ENCODE results near the gene PHC3. TPM values are rescaled to one million over a fixed set of nuclear protein-coding genes. Genes with fewer than 3 reads are reported as not detected.

The PHC3 gene
- total and polyA plus RNA-seq, 10 donors: 4.9 to 130 (median 92.8) TPM

DNA sequence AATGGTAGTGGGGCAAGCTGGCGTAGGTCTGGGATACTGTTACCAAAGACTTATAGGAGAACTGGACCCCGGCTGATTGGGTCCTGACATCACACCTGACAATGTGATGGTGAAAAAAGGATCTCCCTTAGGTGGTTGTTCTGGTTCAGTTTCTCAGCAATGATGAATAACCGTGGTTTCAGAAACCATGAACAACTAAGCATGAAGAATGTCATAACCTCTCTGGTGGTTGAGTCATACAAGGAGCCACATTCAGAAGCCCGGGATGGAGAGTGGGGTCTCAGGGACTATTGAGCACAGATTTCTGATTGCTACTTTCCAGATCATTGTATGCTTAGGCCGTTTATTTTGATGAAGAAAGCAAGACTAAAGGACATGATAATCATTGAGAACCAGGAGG, 126.3 kb downstream of the PHC3 start:
- no peak for DNase-seq
- Histone ChIP-seq H3K36me3 (no peaks in the 10 kb centered on the region), H3K4me3 (peak overlapping the region in 2 of 8 donors; percentile 6 to 35), H3K27ac (no peak overlapping the region), H3K9me3 (no peaks in the 10 kb centered on the region), H3K27me3 (replicated peaks in 1 of 7) (no peaks in the 10 kb centered on the region), H3K4me1 (peaks cover 0 to 38% (median 8%) of the 10 kb centered on the region in 6 donors)
- WGBS, 5 donors: 53 to 71% (median 60%) methylated on average over 5 of the region's 5 CpGs
- intact Hi-C loops (cut with DNase I; ENCODE audit: low total_unique reads): loop anchor here (10.0 kb wide), 1 partner anchor 190 kb away; the partner anchor contains the start of gene LRRC31
- TF ChIP-seq POLR2A (IDR thresholded peaks at IDR 0.05): no peak
- TF ChIP-seq, protein P1, sequence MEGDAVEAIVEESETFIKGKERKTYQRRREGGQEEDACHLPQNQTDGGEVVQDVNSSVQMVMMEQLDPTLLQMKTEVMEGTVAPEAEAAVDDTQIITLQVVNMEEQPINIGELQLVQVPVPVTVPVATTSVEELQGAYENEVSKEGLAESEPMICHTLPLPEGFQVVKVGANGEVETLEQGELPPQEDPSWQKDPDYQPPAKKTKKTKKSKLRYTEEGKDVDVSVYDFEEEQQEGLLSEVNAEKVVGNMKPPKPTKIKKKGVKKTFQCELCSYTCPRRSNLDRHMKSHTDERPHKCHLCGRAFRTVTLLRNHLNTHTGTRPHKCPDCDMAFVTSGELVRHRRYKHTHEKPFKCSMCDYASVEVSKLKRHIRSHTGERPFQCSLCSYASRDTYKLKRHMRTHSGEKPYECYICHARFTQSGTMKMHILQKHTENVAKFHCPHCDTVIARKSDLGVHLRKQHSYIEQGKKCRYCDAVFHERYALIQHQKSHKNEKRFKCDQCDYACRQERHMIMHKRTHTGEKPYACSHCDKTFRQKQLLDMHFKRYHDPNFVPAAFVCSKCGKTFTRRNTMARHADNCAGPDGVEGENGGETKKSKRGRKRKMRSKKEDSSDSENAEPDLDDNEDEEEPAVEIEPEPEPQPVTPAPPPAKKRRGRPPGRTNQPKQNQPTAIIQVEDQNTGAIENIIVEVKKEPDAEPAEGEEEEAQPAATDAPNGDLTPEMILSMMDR (IDR thresholded peaks at IDR 0.05 in 8 of 11, conservative IDR thresholded peaks at IDR 0.05 in 3 of 11): no peak
- no peak for TF ChIP-seq POLR2AphosphoS5 (IDR thresholded peaks at IDR 0.05)

DNA sequence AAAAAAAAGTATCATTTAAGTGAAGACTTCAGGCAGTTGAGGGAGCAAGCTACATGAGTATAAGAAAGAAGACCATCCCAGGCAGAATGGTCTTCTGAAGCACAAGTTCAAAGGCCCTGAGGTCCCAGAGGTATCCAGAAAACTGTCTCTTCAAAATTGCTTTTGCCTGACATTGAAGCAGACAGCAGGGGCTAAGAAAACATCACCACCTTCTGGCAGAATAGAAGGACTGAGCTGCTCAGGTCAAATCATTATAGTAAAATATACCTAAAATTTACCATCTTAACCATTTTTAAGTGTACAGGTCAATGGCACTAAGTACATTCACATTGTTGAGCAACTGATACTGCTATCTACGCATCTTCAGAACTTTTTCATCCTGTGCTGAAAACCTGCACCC, 127.3 kb downstream of the PHC3 start:
- Histone ChIP-seq H3K4me3 (no peak overlapping the region), H3K27me3 (replicated peaks in 1 of 7) (no peaks in the 10 kb centered on the region), H3K4me1 (peaks cover 0 to 47% (median 15%) of the 10 kb centered on the region in 6 donors), H3K36me3 (no peaks in the 10 kb centered on the region), H3K9me3 (no peaks in the 10 kb centered on the region), H3K27ac (no peak overlapping the region)
- WGBS, 5 donors: 86 to 94% (median 91%) methylated on average over 1 of the region's 1 CpG
- intact Hi-C loops (cut with DNase I; ENCODE audit: low total_unique reads): loop anchor here (10.0 kb wide), 1 partner anchor 189 kb away; the partner anchor contains the start of gene LRRC31
- TF ChIP-seq POLR2AphosphoS5 (IDR thresholded peaks at IDR 0.05) (no peak), POLR2A (IDR thresholded peaks at IDR 0.05) (no peak)
- TF ChIP-seq, protein P1 (IDR thresholded peaks at IDR 0.05 in 8 of 11, conservative IDR thresholded peaks at IDR 0.05 in 3 of 11): peak in 3 of 11 experiments; percentile 11 to 27 (median 15)
- no peak for DNase-seq

DNA sequence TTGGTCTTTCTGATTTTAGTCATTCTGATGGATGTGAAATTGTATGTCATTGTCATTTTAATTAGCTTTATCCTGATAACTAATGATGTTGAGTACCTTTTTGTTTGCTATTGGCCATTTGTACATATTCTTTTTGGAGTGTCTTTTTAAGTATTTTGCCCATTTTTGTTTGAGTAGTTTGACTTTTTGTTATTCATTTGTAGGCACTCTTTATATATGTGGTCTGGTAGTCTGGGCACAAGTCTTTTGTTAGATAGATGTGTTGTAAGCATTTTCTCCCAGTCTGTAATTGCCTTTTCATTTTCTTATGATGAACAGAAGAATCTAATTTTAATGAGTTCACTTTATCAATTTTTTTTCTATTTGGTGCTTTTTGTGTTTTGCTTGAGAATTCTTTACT, 129.1 kb downstream of the PHC3 start:
- no peak overlapping the region for H3K27ac ChIP-seq
- H3K36me3 ChIP-seq: no peaks in the 10 kb centered on the region
- H3K4me3 ChIP-seq: no peak overlapping the region
- DNase-seq: no peak
- TF ChIP-seq, protein P1 (IDR thresholded peaks at IDR 0.05 in 8 of 11, conservative IDR thresholded peaks at IDR 0.05 in 3 of 11): no peak
- TF ChIP-seq POLR2AphosphoS5 (IDR thresholded peaks at IDR 0.05) (no peak), POLR2A (IDR thresholded peaks at IDR 0.05) (no peak)
- intact Hi-C loops (cut with DNase I; ENCODE audit: low total_unique reads): loop anchor here (10.0 kb wide), 1 partner anchor 188 kb away; the partner anchor contains the start of gene LRRC31
- H3K4me1 ChIP-seq: peaks cover 0 to 37% (median 10%) of the 10 kb centered on the region in 6 donors
- H3K27me3 ChIP-seq (replicated peaks in 1 of 7): no peaks in the 10 kb centered on the region
- H3K9me3 ChIP-seq: no peaks in the 10 kb centered on the region

DNA sequence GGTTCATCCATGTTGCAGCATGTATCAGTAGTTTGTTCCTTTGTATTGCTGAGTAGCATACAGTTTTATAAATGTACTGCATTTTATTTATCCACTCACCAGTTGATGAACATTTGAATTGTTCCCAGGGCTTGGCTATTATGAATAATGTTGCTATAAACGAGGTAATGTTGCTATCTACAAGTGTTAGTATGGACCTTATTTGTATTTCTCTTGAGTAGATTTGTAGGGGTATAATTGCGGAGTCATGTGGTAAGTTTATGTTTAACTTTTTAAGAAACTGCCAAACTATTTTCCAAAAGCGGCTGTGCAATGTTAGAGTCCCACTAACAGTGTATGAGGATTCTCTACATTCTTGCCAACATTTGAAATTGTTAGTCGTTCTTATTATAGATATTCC, 130.8 kb downstream of the PHC3 start:
- H3K27ac ChIP-seq: no peak overlapping the region
- H3K4me3 ChIP-seq: no peak overlapping the region
- no peaks in the 10 kb centered on the region for H3K9me3 ChIP-seq
- H3K4me1 ChIP-seq: peaks cover 0 to 37% (median 9%) of the 10 kb centered on the region in 6 donors
- TF ChIP-seq POLR2AphosphoS5 (IDR thresholded peaks at IDR 0.05): no peak
- TF ChIP-seq, protein P1 (IDR thresholded peaks at IDR 0.05 in 8 of 11, conservative IDR thresholded peaks at IDR 0.05 in 3 of 11): no peak
- TF ChIP-seq POLR2A (IDR thresholded peaks at IDR 0.05): no peak
- intact Hi-C loops (cut with DNase I; ENCODE audit: low total_unique reads): loop anchor here (10.0 kb wide), 1 partner anchor 186 kb away; the partner anchor contains the start of gene LRRC31
- no peak for DNase-seq
- 88 to 96% (median 90%) methylated on average over 4 of the region's 4 CpGs for WGBS, 5 donors
- no peaks in the 10 kb centered on the region for H3K36me3 ChIP-seq
- no peaks in the 10 kb centered on the region for H3K27me3 ChIP-seq (replicated peaks in 1 of 7)

All from spleen (tissue), 11 donors.